IPS-11a (cell line): Measurements from ENCODE around the gene MPP7.
"Not testable (repeated sequence)": the region's sequence is repeated elsewhere in the genome, so short reads cannot be mapped to it uniquely, and the experiment has no call there.

Source experiments
- H3K4me3 ChIP-seq: one replicate; pipeline ENCODE4 v1.5.1; 2013; ENCODE audit warnings: low read depth, low read length, control low read depth

Gene MPP7

DNA sequence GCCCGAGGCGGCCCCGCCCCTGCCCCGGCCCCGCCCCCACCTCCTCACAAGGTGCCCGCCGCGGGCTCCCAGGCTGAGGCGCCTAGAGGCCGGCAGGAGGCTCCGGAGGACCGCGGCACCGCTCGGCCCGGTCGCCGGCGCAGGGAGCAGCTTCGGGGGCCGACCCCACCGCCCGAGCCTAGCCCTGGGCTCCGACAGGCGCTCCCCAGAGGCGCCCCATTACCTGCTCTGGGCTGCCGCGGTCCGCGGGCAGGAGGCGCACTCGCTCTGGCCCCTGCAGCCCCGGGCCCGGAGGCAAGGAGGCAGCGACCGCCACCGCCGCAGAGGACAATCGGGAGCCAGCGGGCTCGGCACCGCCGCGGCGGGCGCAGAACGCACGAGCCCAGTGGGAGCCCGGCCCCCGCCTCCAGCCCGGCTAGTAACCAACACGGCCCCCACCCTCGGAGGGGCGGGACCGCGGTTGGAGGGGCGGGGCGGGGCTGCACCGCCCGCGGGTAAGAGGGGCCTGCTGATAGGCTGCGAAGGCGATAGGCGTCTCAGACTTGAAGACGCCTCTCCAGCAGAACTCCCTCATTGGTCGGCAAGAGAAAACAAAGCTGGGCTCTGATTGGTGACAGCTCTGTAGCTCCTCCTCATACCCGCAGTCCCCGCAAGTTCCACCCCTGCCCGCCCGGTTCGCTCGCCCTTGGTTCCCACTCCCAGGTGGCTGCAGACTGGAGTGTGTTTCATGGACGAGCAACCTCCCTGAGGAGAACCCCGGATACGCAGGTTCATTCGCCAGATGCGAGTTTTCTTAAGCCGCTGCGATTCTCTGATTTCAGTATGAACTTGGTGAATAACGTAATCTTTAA, at the start of gene MPP7:
Gene MPP7, minus strand, starts transcription at position 427 of the 851 bp plus-strand sequence. CDS start 64,460 bp downstream, outside the sequence.
- peak within 1 kb of the TSS; percentile 58 for H3K4me3 ChIP-seq

DNA sequence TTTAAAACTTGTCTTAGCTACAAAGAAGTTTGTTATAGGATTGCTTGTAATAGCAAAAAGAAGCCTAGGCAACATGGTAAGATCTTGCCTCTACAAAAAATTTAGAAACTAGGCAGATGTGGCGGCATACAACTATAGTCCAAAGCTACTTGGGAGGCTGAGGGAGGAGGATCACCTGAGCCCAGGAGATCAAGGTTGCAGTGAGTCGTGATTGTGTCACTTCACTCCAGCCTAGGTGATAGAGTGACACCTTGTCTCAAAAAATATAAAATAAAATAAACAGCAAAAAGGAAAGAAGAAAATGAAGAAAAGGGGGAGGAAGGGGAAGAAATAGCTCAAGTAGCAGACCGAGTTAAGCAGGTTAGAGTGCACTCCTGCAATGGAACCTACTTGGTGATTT, 47.0 kb upstream of the MPP7 start:
- no peak overlapping the region for H3K4me3 ChIP-seq

DNA sequence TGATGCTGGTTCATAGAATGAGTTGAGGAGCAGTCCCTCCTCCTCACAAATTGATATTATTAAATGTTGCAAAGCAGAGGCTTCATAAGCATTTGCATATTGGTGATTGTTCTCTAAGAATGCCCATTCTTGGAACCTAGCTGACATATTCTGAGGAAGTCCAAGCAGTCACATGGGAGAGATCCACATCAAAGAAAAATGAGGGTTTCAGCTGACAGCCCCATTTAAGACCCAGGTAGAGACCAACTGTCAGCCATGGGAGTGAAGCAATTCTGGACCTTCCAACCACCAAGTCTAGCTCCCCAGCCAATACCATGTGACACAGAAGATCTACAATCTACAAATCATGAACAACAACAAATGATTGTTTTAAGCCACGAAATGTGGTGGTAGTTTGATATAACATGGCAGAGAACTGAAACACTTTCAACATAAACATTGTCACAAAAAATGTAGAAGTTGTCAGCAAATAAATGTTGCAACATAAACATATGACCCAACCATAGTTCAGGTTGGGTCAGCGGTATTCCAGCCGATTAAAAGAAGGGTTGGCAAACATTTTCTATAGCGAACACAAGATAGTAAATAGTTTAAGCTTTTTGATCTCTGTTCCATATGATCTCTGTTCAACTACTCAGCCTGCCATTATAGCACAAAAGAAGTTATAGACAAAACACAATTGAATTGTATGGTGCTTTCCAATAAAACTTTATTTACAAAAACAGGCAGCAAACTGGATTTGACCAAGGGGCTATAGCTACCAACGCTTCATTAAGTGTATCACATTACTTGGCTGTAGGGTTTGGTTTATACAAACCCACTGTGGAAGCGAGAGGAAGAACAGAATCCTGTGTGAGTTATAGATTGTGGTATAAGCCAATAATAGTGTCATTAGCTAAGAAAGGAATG, 41.4 kb upstream of the MPP7 start:
- no peak overlapping the region for H3K4me3 ChIP-seq

DNA sequence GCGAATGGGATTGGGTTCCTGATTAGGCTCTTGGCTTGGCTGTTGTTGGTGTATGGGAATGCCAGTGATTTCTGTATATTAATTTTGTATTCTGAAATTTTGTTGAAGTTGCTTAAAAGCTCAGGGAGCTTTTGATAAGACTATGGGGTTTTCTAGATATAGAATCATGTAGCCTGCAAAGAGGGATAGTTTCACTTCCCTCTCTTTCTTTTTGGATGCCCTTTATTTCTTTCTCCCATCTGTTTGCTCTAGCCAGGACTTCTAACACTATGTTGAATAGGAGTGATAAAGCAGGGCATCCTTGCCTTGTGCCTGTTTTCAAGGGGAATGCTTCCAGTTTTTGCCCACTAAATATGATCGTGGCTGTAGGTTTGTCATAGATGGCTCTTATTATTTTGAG, 40.4 kb upstream of the MPP7 start:
- H3K4me3 ChIP-seq: no peak overlapping the region

DNA sequence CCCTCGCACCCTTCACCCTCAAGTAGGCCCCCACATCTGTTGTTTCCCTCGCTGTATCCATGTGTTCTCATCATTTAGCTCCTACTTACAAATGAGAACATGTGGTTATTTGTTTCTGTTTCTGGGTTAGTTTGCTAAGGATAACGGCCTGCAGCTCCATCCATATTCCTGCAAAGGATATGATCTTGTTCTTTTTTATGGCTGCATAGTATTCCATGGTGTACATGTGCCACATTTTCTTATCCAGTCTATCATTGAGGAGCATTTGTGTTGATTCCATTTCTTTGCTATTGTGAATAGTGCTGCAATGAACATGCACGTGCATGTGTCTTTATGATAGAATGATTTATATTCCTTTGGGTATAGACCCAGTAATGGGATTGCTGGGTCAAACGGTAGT, 38.8 kb upstream of the MPP7 start:
- H3K4me3 ChIP-seq: not testable (repeated sequence)

DNA sequence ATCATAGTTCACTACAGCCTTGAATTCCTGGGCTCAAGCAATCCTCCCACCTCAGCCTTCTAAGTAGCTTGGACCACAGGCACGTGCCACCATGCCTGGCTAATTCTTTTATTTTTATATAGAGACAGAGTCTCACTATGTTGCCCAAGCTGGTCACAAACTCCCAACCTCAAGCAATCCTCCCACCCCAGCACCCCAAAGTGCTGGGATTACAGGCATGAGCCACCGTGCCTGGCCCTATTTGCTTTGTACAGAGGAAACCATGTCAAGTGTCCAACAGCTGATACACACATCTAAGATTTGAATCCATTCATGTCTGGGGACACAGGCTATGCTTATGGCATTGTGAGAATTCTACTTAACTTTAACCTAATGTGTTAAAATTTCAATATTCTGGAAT, 29.9 kb upstream of the MPP7 start:
- H3K4me3 ChIP-seq: no peak overlapping the region

DNA sequence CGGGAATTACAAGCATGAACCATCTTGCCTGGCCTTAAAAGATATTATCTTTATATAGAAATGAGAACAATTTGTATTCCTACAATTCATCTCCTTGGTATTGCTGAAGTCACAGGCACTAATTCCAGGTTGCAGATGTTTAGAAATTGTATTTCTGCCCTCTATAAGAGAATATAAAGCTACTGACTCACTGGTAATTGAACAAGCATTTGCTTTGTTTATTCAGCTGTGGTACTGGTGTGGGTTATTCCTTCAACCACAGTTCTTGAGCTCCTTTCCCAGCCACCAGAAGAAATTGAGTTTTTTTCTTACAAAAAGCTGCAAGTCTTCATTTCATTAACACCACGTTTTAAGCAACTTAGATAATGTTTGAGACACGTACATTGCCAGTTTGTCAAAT, 29.0 kb upstream of the MPP7 start:
- H3K4me3 ChIP-seq: no peak overlapping the region

DNA sequence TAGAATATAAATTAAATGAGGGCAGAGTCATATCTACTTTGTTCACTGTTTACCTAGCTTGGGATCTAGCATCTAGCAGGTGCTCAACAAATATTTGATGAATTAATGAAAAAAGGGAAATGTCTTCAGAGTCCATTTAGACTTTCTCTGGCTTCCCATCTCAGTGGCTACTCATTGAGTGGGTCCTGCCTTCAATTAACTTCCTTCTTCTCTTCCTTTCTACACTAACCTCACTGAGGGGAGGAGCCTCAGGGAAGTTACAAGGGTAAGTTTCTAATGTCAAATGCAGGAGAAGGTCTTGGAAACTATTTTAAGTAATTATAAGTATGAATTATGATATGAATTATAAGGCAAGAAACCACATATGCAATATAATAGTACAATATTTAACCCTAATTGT, 28.2 kb upstream of the MPP7 start:
- H3K4me3 ChIP-seq: no peak overlapping the region

DNA sequence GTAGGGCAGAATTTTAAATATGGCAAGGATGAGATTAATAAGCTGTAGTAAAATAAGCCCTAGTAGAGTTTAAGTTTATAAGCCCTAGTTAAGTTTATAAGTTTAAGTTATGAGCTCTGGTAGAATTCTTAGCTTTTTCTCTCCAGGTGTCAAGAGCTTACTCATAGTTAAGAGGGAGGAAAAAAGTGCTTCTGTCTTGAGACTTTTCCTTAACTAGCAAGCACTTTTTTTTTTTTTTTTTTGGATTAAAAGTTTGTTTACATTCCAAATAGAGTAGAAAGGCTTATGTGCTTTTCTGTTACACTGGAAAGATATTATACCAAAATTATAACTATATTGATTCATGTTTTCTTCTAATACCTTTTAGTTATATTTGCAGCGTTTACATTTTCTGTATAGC, 25.5 kb upstream of the MPP7 start:
- H3K4me3 ChIP-seq: no peak overlapping the region

DNA sequence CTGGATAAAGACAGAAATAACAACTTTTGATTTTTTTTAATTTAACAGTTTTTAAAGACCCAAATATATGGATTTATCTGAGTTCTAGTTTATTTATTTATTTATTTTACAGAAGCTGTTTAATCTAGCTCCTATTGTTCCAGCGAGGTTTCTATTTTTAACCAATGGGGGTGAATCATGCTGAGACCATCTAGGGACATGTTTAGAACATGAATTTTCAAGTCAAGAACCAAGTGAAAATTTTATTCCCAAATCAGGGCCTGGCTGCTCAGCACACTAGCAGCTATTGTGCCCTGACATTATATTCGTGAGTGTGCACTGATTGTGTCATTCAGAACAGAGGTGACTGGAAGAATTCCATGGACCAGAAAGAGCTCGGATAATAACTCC, 24.6 kb upstream of the MPP7 start:
- H3K4me3 ChIP-seq: no peak overlapping the region

DNA sequence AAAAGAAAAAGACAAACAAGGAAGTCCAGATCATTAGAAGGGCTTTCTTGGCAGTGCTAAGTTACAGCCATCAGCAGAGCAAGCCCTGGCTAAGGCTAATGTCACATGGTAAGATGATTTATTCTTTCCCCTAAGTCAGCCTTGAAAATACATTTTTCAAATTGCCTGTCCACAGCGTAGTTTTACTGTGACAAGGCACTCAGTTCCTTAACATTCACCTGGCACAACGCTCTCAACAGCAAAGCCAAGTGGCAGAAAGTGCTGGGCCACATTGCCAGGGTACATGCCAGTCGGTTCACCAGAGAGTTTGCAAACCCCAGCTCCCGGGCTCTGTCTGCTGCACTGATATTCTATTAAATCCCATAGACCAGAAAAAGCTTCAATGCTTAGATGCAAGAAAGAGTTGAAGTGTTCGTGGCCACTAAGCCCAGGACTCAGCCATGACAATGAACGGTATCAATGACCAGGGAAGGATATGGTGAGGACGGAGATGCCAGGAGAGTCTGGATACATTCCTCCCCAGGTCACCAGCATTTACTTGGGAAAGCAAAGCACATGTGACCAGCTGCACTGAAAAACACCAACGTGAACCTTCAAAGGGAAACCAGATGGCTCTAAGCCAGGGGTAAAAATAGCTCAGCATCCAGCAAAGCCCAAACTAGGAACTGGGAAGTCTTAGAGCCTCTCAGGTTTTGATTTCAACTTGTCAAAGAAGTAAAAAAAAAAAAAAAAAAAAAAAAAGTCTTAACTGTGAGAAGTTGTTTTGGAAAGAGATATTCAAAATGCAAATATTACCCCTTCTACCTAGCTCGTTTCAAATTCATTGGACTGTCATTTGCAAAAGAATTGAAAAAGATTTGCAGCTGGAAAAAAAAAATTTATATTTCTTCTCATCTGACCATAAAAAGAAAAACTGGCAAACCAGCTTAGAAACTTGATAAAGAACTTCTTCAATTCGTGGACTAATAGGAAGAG, 23.9 kb upstream of the MPP7 start:
- no peak overlapping the region for H3K4me3 ChIP-seq

DNA sequence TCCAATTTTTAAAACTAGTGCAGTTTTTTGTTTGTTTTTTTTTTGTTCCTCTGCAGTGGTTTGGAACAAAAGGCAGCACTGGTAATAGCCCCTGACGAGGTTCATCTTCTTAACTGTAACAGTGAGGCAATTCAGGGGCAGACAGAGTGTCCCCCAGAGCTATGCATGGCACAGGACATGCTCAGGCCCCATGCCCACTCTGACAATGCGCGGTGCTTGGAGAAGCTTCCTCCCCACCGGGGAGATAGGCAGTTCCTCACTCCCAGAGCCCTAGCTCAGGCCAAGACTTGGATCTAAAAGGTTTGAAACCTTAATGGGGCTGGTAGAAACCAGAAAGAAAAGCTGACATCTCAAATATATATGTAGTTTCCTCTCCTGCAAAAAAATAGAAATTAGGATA, 17.9 kb upstream of the MPP7 start:
- H3K4me3 ChIP-seq: no peak overlapping the region

DNA sequence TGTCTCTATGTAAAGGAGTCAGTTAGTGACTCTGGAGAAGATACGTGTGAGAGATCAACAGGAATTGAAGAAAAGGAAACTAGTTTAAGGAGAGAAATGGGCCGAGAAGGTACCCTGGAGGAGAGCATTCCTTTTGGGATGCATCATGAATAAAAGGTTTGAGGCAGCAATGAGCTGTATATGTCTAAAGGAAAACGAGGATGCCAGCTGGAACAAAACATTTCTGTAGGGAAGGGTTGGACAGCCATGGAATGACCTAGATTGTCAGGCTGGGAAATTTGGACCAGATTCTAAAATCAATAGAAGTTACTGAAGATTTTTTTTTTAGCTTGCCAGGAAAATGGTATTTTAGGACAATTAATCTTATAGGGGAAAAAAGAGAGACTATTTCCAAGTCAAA, 17.2 kb upstream of the MPP7 start:
- H3K4me3 ChIP-seq: no peak overlapping the region

DNA sequence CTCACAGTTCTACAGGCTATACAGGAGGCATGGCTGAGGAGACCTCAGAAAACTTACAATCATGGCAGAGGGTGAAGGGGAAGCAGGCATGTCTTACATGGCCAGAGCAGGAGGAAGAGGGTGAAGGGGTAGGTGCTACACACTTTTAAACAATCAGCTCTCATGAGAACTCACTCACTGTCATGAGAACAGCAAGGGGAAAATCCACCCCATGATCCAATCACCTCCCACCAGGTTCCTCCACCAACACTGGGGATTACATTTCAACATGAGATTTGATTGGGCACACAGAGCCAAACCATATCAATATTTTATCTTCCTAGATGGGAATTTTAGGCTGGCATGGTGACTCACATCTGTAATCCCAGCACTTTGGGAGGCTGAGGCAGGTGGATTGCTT, 16.2 kb upstream of the MPP7 start:
- H3K4me3 ChIP-seq: not testable (repeated sequence)

DNA sequence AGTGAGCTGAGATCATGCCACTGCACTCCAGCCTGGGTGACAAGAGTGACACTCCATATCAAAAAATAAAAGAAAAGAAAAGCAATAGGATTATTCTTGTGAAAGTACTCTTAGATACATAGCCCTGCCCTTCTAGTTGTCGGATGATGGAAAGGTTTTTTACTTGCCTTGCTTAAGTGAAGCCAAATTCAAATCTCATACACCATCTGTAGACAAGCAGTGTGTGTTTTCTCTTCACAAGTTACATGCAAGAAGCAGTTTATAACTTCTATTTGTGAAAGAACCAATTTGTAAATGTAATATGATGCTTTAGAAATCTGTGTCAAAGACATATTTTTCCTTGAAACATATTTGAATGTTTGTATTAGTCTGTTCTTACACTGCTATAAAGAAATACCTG, 15.8 kb upstream of the MPP7 start:
- H3K4me3 ChIP-seq: no peak overlapping the region

DNA sequence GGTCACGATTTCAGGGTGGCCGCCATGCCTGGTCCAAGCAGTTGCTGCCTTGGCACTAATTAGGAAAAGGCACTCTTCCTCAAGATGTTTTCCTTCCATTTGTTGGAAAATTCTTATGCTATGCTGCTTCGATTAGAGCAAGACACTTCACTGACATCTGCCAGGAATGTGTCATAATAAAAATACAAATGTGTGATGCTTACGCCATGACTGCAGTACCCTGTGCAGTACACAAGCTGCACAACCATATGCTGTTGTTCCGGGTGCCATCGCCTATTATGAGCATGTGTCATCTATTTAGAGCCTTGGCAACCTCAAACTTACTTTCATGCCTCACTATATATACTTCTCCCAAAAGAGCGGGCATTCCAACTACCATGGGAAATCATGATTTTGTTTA, 14.9 kb upstream of the MPP7 start:
- H3K4me3 ChIP-seq: no peak overlapping the region

DNA sequence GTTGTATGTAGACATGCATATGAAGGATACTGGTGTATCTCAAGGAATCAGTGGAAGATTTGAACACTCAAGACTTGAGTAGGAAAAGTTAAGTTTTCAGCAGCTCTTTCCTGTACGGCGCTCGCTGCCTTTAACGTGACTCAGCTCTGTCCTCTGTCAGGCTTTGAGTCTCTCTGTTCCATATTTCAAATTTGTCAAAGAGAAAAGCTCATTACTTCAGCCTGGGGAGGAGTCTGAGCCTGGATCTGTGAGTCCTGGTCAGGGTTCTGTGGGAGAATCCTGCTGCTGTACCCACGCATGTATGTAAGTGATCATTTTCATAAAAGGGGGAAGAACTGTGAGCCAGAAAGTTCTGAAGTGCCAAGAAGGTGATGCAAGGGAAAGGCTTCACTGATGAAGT, 13.8 kb upstream of the MPP7 start:
- H3K4me3 ChIP-seq: no peak overlapping the region

DNA sequence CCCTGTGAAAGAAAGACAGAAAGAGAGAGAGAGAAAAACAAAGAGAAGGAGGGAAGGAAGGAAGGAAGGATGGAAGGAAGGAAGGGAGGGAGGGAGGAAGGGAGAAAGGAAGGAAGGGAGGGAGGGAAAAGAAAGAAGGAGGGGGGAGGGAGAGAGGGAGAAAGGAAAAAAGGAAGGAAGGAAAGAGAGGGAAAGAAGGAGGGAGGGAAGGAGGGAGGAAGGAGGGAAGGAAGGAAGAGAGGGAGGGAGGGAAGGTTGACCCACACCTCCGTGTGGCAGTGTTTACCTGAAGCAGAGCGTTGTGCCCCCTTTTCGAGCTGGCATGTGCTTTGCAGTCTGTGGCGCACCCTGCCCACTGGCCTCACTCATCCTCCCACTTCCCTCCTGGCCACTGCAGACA, 12.3 kb upstream of the MPP7 start:
- no peak overlapping the region for H3K4me3 ChIP-seq

DNA sequence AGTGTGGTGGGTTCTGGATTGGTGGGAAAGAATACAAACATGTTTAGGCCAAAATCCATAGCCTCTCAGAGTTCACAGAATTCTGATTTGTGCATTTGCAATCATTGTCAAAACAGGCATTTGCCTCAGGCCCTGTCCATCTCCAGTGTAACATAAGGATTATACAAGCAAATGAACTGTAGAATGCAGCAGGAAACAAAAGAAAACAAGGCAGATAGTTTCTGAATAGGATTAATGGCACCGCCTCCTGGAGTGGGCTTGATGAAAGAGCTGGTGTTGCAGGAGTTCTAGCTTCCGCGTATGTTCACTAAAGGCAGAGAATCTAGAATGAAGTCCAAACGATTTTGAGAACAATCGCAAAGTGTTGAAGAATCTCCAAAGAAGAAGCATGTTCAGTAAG, 11.3 kb upstream of the MPP7 start:
- H3K4me3 ChIP-seq: no peak overlapping the region

DNA sequence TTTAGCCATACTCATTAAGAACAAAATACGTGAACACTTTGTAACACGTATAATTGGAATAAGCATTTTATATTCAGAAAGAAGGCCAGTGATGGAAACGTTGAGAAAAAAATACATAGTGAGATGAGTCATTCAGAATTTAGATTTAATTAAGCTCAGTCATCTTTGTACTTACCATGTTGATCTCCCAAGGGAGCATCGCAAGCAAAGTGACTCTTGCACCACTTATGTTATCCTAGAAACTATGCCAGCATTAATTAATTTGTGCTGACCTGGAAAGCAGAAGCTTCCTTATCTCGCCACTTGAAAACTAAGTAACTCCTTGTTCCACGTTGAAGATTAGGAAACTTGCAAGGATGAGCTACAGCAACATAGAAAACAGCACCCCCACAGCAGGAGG, 9.7 kb upstream of the MPP7 start:
- H3K4me3 ChIP-seq: no peak overlapping the region

DNA sequence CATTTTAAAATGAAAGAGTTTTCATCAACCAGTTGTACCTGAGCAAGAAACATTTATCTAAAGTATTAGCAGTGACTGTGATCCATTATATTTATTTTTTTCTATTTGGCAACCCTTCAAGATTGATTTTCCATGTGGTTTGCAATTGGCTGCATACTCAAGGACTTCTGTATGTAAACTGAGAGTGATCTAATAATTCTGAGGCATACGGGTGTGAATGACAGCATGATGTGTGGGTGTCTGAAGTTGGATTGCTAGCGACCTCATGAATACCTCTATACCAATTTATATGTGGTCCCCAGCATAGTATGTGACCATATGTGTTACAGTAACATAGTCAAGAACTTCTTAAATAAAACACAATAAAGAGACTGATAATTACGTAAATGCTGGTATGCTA, 8.2 kb upstream of the MPP7 start:
- no peak overlapping the region for H3K4me3 ChIP-seq
